Loucy (cell line): Measurements from ENCODE around the gene TMEM169.

Experiments used
- EZH2phosphoT487 ChIP-seq: fragments of 200-600 bp; IDR thresholded peaks from 2 replicates; pipeline ENCODE4 v1.6.1; 2018; ENCODE audit warnings: antibody characterized with exemption, mild to moderate bottlenecking, moderate library complexity, borderline replicate concordance
- TF ChIP-seq, protein P1 (sequence below): fragments of 200-600 bp; sonication (generic); conservative IDR thresholded peaks from 2 replicates; pipeline ENCODE4 v1.5.1; 2014; ENCODE audit warnings: mild to moderate bottlenecking, antibody characterized with exemption, low read length

DNA sequence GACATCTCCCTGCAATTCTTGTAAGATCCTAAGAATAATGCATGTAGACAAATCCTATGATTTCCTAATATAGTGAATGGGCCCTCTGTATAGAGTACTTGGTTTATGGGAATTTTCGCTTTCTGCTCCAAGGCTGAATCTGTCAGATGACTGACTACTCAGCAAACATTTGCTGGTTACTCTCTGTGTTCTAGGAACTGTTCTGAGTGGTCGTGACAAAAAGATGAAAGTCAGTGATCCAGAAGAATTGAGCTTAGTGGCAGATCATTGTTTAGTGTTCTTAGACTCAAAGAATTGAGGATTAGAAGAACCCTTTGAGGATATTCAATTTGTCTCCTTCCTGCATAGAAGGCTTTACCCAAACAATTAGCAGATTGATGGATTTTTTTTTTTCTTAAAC is 37.4 kb downstream of the TMEM169 start:
- no peak for TF ChIP-seq EZH2phosphoT487
- TF ChIP-seq, protein P1, sequence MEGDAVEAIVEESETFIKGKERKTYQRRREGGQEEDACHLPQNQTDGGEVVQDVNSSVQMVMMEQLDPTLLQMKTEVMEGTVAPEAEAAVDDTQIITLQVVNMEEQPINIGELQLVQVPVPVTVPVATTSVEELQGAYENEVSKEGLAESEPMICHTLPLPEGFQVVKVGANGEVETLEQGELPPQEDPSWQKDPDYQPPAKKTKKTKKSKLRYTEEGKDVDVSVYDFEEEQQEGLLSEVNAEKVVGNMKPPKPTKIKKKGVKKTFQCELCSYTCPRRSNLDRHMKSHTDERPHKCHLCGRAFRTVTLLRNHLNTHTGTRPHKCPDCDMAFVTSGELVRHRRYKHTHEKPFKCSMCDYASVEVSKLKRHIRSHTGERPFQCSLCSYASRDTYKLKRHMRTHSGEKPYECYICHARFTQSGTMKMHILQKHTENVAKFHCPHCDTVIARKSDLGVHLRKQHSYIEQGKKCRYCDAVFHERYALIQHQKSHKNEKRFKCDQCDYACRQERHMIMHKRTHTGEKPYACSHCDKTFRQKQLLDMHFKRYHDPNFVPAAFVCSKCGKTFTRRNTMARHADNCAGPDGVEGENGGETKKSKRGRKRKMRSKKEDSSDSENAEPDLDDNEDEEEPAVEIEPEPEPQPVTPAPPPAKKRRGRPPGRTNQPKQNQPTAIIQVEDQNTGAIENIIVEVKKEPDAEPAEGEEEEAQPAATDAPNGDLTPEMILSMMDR, result no peak
